DND-41 (cell line): ENCODE measurements around the gene FEZF1.

Experiments
- EZH2 ChIP-seq: IDR thresholded peaks from 3 replicates; pipeline ENCODE4 v1.6.1; 2012; ENCODE audit warnings: borderline replicate concordance, low read depth, mild to moderate bottlenecking, moderate library complexity, low read length, inconsistent platforms; ENCODE audit not compliant: severe bottlenecking
- TF ChIP-seq, protein P1 (sequence below): IDR thresholded peaks from 2 replicates; pipeline ENCODE4 v1.5.1; 2012; ENCODE audit warnings: borderline replicate concordance, low read length, moderate library complexity, mild to moderate bottlenecking; ENCODE audit not compliant: poor library complexity, severe bottlenecking; ENCODE audit errors: extremely low read depth

DNA sequence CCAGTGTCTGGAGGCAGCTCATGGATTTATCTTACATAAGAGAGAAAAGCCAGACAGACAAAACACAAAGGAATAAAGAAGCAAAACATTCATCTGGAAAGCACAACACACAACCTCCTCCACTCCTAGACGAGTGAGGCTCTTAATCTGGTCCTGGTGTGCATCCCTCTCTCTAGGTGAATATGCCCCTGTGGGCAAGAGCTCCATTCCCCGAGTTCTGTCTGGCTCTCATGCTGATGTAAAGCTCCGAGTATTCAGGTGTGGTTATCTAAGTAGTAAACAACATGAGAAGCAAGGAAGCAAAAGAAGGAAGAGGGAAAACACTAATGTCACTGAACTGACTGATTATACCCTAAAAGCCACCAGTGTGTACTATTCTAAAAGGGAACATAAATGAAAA is 47.9 kb upstream of the FEZF1 start:
- TF ChIP-seq, protein P1, sequence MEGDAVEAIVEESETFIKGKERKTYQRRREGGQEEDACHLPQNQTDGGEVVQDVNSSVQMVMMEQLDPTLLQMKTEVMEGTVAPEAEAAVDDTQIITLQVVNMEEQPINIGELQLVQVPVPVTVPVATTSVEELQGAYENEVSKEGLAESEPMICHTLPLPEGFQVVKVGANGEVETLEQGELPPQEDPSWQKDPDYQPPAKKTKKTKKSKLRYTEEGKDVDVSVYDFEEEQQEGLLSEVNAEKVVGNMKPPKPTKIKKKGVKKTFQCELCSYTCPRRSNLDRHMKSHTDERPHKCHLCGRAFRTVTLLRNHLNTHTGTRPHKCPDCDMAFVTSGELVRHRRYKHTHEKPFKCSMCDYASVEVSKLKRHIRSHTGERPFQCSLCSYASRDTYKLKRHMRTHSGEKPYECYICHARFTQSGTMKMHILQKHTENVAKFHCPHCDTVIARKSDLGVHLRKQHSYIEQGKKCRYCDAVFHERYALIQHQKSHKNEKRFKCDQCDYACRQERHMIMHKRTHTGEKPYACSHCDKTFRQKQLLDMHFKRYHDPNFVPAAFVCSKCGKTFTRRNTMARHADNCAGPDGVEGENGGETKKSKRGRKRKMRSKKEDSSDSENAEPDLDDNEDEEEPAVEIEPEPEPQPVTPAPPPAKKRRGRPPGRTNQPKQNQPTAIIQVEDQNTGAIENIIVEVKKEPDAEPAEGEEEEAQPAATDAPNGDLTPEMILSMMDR: no peak
- TF ChIP-seq EZH2: no peak
